ENCODE results near the gene RPS5.
"Not testable (repeated sequence)": the region's sequence is repeated elsewhere in the genome, so short reads cannot be mapped to it uniquely, and the experiment has no call there.

RPS5 gene

DNA sequence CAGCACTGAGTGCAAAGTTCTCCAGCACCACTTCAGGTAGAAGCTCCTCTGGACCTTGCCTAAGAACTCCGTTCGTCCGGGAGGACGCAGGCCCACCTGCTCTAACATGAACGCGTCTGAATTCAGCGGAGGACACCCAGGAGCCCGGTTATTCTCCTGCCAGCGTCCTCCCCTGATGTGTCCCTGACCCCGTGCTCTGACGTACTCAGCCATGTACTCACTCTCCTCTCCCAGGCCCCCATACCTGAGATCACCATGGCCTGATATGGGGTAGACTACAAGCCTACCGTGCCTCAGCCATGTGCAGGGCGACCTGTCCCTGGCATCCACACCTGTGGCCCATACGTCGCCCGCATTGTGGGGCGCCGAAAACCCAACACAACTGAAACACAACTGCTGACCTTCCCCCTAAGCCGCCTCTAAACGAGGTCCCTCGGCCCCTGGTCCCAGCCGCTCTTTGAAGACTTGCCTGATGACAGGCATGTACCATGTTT lies 20.6 kb downstream of the RPS5 start:
- DNase-seq, result no peak

DNA sequence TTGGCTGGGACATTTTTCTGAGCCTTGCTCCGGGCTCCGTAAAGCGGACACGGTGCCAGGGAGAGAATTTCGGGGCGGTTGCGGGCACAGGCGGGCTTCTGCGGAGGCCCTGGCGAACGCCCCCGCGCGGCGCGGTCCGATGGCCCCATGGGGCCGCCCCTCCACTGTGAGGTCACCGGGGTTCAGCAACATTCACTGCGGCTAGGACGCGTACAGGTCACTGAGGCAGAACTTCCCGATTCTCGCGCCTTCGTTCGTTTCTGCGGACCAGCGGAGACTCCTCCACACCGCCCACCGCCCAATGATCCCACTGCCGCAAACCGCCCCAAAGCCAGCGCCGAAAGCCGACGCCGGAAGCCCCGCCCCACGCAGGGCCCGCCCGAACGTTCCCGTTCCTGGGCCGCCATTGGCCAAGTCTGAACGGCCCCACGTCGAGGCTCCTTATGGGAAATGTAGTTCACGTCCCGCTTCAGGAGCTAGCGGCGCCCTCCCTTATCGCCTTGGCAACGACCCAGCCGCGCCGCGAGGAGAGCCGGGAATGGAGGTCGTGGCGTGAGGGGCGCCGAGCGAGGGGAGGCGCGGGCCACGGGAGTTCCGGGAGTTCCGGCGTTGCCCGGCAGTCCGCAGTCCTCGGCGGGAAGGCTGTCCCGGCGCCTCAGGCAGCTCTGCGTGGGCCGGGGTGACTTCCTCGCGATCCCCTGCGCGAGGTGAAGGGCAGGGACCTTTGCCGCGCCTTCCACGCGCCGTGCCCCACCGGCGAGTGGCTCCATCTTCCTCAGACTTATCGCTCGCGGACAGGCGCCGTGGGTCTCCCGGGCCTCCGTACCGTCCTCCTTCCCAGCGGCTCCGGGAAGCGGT lies 21.3 kb downstream of the RPS5 start, which contains the start of gene ZNF584:
TSS of gene ZNF584 (plus strand) at position 498 of the 858 bp plus-strand sequence. CDS start 499 bp downstream, outside the sequence.
- peak; percentile 91 for DNase-seq

DNA sequence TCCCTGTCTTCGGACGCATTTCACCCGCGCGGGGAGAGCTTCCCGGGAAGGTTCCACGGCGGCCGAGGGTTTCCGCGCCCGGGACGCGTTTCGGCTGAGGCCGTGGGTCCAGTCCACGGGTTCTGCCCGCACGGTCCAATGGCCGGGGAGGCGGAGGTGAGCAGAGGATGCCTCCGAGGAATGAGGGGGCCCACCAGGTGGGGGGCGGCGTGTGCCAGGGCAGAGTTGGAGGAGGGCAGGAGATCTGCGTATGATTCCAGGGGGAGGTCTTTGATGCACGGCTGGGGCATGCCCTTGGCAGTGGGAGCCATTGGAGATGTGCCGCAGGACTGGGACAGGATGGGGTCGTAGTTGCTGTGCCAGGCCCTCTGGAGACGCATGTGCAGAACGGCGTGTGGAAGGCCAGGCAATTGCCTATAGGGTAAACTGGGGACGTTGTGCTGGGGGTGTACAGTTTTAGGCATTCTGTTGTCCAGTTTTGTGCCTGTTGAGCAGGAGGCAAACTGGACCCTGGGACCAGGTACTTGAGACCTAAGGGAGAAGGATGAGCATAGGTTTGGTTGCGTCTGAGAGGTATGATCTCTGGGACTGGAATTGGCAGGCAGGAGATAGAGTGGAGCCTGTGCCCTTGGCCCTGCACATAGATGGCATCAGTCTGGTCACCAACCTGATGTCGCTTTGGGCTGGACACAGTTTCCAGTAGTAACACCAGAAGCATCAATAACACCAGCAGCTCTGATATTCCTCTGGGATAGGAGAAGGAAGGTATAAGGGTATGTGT lies 22.1 kb downstream of the RPS5 start:
- DNase-seq, result no peak

DNA sequence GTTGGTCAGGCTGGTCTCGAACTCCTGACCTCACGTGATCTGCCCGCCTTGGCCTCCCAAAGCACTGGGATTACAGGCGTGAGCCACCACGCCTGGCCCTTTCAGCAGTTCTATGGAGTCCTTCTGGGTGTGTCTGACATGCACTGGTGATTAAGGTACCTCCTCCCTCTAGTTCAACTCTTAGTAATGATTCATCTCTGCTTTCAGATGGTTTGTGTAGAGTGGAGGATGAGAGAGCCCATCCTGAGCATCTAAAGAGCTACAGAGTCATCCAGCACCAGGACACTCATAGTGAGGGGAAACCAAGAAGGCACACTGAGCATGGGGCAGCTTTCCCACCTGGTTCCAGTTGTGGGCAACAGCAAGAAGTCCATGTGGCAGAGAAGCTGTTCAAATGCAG lies 29.5 kb downstream of the RPS5 start:
- DNase-seq, result no peak

DNA sequence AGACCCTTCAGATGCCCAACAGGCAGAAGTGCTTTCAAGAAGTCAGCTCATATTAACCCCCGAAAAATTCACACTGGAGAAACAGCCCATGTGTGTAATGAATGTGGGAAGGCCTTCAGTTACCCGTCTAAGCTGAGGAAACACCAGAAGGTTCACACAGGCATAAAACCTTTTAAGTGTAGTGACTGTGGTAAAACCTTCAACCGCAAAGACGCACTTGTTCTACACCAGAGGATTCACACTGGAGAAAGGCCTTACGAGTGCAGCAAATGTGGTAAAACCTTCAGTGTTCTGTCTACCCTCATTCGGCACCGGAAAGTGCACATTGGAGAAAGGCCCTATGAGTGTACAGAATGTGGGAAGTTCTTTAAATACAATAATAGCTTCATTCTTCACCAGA lies 30.0 kb downstream of the RPS5 start:
- no peak for DNase-seq

DNA sequence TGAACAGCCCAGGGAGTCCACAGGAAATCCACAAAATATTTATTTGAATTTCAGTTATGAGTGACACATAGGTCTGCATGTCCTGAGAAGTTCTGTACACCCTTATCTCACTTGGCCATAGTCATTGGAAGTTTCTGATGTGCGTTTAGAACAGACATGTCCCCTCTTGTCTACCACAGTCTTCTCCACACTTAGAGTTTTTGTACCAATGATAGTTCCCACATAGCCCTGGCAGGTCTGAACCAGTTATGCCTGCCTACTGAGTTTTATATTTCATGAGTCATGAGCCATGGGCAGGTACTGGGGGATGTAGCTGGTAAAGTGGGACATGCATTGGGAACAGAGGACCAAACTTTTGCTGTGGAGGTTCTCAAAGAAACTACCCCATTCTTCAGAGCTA lies 41.5 kb downstream of the RPS5 start:
- no peak for DNase-seq

DNA sequence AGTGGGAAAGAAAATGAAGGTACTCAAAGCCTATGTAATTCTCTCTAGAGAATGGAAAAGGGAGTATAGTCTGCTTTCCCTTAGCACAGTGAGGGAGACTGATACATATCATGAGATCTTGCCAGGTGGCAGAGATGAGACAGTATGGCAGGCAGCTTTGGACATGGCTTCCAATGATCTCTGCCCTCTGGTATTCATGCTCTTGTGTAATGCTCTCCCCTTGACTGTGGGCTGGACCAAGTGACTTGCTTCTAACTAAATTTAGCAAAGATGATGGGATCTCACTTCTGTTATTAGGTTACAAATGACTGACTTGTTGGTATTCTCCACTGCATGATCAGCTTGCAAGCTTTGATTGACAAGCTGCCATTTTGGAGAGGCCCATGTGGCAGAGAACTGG lies 42.7 kb downstream of the RPS5 start:
- no peak for DNase-seq

DNA sequence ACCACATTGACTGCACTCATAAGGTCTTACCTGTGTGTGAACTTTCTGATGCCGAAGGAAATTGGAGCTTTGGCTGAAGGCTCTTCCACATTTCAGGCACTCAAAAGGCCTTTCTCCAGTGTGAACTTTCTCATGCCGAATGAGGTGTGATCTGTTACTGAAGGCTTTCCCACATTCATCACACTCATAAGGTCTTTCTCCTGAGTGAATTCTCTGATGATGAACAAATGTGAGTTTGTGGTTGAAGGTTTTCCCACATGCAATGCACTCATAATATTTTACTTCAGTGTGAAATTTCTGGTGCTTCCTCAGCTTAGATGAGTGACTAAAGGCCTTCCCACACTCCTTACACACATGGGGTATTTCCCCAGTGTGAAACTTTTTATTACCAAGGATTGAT lies 47.1 kb downstream of the RPS5 start:
- no peak for DNase-seq

DNA sequence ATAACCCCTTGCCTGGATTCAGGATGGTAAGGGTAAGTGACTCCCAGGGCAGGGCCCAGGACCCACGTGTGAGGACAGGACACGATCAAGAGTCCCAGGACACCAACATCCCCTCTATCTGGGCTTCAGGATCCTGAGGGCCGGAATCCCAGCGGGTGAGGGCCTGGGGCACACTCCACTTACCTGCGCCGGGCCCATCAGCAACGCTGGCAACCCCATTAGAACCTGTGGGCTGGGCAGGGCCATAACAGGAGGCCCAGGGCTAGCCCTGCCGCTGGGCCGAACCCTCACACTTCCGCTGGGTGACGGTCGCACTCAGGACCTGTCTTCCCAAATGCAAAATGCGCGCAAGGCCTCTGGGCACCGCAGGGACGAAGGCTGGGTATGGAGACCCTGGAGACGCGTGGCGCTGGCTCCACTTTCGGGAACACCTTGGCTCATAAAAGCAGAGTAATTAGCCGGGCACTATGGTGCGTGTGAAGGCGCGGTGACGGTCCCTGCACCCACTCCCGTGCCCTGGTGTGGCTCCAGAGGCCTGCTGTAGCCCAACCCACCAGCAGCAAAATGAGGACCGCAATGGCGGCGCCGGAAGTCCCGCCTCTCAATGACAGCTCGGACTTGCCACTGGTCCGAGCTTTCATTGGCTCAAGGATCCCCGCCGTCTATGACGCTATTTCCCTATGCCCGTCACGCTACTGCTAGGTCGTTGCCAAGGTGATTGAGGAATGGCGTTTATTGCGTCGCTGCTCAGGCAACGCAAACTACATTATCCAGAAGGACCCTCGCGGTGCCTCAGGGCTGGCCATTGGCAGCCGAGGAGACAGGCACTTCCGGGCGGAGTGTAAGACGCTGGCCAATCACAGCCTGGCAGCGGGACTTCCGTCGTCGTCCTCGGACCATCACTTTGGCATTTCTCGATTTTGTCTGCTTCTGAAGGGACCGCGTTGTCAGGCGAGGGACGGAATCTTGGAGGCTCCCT lies 52.8 kb downstream of the RPS5 start, which contains the start of gene ZNF132:
TSS of gene ZNF132 (minus strand) at position 578 of the 979 bp plus-strand sequence. CDS start at position 246, 332 bp downstream.
- DNase-seq, result peak; percentile 91

DNA sequence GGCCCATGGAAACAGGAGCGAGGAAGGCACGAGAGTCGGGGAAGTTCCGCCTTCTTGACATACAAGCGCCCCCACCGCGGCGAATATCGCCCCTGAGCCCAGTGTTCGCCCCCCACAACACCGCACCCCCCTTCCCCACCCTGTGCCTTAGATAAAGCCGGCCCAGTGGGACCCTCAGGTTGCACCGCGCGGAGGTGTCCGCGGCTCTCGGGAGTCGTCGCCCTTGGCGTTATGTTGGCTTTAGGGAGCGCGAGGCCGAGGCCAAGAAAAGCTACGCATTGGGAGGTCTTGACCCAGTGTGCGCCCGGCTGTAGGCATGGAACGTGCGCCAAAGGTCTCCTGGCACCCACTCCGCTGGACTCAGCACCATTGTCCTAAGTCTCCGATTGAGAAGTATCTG lies 53.5 kb downstream of the RPS5 start:
- no peak for DNase-seq

DNA sequence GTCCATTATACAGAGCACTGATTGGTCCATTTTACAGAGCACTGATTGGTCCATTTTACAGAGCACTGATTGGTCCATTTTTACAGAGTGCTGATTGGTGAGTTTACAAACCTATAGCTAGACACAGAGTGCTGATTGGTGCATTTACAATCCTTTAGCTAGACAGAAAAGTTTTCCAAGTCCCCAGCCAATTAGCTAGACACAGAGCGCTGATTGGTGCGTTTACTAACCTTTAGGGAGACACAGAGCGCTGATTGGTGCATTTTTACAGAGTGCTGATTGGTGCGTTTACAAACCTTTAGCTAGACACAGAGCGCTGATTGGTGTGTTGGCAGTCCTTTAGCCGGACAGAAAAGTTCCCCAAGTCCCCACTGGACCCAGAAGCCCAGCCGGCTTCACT lies 55.9 kb downstream of the RPS5 start:
- DNase-seq, result not testable (repeated sequence)
